HG02678 (cell line): ENCODE measurements around the gene CNGA2.
"Not testable (repeated sequence)": the region's sequence is repeated elsewhere in the genome, so short reads cannot be mapped to it uniquely, and the experiment has no call there.

Experiments
- ATAC-seq: cut with Tn5 transposase; IDR thresholded peaks from one replicate; pipeline ENCODE4 v1.9.1; 2021; ENCODE audit warnings: mild to moderate bottlenecking, moderate library complexity; ENCODE audit not compliant: unreplicated experiment

The CNGA2 gene

DNA sequence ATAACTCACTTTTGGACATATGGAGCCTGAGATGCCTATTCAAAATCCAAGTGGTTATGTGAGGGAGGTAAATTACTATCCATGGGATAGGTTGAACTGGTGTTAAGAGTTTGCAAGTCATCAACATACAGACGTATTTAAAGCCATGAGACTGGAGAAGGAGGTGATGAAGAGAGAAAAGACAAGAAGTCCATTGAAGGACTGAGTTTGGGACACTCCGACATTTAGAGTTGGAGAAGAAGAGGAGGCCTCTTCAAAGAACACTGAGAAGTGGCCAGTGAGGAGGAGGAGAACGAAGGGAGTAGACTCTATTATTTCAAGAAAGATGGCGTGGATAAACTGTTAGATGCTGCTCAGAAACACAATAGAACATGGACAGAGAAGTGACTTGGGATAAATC, at the start of gene CNGA2:
Gene CNGA2 (plus strand): TSS at position 301 of the 400 bp plus-strand sequence. CDS start 3,738 bp downstream, outside the sequence.
- no peak for ATAC-seq

DNA sequence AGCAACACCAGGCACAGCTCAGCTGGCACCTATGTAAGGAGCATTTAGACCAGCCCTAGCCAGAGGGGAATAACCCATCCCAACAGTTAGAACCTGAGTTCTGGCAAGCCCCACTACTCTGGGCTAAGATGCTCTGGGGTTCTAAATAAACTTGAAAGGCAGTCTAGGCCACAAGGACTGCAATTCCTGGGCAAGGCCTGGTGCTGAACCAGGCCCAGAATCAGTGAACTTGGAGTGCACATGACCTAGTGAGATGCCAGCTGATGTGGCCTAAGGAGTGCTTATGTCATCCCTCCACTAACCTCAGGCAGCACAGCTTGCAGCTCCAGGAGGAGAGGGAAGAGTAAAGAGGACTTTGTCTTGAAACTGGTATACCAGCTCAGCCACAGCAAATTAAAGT, 46.9 kb upstream of the CNGA2 start:
- ATAC-seq, result no peak

DNA sequence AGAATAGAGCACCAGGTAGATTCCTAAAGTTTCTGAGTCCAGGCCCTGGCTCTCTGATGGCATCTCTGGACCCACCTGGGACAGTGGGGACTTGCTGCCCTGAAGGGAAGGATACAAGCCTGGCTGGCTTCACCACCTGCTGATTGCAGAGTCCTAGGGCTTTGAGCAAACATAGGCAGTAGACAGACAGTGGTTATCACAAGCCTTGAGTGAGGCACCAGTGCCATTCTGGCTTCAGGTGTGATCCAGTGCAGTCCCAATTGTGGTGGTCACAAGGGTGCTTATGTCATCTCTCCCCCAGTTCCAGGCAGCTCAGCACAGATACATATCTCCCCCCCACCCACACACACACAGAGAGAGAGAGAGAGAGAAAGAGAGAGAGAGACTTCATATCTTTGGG, 45.9 kb upstream of the CNGA2 start:
- no peak for ATAC-seq

DNA sequence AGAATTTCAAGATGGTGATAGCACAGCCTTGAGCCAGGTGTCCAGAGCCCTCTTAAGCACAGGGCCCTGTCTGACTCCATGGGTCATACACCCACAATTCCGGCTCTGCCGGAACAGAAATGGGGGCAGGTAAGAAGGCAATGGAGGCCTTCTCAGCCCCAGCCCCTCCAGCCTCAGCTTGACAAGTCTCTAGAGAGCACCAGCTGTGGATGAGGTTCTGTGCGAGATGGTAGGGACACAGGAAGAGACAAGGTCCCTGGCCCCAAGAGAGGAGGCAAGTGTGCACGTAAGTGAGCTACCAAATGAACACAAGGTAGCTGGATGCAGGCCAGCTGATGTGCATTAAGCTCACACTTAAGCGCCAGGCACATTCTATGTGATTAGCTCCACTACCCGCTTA, 41.7 kb upstream of the CNGA2 start:
- no peak for ATAC-seq

DNA sequence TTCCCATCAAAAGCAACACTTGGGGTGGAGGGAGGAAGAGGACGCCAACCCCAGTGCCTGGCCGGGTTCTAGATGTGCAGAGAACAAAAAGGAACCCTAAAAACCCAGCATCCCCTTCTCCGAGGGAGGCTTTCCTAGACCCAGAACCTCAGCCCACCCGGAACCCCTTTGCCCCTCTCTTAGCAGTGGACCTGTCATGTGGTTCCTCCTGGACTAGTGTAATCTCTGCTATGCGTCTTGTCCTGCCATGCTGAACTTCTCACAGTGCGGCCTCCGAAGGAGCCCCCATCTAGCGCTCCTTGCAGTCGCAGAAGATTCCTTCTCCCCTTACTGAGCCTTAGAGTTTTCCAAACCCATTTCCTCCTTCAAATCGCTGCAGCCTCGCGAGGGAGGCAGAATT, 40.4 kb upstream of the CNGA2 start:
- ATAC-seq, result no peak

DNA sequence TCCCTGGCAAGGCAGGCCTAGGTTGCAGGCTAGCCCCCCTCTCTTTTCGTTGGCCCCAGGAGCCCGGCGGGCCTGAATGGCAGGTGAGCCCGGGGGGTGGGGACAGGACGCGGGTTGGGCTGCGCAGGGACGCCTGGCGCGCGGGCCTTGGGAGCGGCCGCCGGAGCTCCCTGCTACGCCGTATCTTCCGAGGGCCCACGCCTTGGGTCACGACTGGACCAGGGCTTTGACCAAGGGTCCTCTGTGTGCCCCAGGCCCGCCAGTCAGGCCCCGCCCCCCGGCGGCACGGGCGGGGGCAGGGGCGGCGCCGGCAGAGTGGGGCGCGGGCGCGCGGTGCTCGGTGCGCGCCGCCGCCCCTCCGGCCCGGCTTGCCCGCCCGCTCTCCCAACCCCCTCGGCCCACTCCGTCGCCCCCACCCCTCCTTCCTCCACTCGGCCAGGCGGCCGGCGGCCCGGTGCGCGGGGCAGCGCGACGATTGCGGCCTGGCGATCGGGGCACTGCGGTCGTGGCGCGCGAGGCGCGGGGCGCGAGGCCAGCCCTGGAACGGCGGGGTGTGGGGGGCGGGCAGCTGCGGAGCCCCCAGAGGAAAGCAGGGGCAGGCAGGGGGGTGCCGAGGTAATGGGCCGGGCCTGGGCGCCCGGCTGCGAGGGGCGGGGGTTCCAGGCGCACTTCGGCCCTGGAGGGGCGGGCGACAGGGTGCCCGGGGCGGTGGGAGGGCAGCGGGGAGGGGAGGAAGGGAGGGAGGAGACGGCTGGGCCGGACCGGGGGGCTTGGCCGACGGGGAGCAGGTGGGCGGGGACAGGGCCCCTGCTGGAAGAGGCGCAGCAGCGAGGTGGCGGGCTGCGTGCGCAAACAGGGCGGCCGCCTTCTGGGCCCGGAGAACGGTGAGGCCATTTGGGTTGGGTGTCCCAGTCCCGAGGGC, 39.6 kb upstream of the CNGA2 start, which contains the start of gene PRRG3:
Gene PRRG3 (plus strand): TSS at position 798 of the 922 bp plus-strand sequence. CDS start 3,357 bp downstream, outside the sequence.
- ATAC-seq, result no peak

DNA sequence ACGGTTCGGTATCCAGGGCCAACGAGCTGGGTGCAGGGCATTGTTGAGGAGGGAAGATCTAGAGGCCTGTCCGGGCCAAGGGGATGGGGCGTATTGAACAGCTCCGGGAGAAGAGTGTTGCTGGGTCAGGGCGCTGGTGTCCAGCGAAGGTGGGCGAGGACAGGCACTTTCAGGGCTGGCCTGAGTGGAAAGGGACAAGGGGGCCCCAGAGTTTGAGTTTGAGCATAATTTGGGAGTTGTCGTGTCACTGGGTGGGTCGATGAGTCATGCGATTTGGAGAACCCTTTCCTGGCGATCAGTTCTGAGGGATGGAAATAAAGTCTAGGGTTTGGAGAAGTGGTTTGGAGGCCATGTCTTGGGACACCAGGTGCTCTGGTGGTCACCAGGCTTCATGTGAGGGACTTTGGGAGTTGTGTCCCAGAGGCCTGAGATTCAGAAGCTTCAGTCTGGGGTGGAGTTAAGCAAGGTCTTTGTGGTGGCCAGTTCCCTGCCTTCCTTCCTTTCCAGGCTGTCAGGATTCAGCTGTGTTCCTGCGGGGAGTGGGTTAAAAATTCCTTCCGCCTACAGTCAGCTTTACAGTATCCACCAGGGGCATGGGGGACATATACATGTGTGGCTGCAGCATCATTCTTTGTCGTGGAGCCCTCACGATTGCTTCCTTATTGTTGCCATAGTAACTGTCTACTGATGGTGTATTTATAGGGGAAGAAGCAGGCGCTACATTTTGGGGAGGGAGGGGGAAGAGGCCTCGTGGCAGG, 38.8 kb upstream of the CNGA2 start:
- no peak for ATAC-seq

DNA sequence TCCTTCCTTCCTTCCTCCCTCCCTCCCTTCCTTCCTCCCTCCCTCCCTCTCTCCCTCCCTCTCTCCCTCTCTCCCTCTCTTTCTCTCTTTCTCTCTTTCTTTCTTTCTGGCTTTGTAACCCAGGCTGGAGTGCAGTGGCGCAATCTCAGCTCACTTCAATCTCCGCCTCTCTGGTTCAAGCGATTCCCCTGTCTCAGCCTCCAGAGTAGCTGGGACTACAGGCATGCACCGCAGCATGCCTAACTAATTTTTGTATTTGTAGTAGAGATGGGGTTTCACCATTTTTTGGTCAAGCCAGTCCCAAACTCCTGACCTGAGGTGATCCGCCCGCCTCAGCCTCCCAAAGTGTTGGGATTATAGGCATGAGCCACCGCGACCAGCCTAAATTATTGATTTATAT, 37.5 kb upstream of the CNGA2 start:
- not testable (repeated sequence) for ATAC-seq

DNA sequence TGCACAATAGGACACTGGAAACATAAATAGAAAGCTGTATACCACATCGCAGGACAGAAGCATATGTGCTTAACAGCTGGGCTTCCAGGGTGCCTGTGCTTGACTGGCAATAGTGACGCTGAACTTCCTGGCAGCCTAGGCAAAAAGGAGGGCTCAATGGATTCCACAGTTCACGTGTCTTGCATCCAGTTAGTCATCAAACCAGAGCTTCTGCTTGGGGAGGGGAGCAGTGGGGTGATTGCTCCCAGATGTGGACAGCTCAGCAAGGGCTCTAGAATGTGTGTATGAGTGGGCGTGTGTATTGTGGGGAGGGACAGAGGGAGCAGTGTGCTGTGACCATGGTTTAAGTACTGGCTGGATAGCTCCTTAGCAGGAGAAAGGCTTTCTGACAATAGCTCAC, 37.0 kb upstream of the CNGA2 start:
- ATAC-seq, result no peak

DNA sequence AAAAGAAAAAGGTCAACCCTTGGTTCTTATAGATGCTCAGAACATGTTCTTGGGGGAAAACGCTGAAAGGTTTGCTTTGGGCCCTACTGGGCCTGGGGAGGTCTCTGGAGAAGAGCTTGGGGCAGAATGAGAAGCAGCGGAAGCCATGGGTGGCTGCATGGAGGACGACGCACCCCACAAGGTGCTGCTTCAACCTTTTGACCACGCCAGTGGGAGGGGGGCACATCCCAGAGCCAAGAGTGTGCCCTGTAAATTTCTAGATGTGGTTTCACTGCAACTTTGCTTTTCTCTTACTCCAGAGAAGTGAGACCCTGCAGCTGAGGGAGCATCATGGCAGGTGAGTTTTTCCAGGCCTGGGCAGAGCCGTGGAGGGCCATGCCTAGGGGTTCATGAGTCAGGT, 36.1 kb upstream of the CNGA2 start:
- ATAC-seq, result no peak

DNA sequence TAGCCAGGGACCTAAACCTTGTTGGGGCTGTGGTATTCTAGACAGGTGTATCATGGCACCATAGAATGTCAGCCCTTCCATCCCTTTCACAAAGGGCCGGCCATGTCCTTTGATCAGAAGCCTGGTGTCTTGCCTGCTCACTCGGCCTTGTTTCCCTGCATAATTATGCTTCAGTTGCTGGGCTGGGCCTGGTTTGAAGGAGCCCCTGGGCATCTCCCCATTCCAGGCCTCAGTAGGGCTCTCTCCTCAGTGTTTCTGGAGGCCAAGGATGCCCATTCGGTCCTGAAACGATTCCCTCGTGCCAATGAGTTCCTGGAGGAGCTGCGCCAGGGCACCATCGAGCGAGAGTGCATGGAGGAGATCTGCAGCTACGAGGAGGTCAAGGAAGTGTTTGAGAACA, 34.8 kb upstream of the CNGA2 start:
- no peak for ATAC-seq

DNA sequence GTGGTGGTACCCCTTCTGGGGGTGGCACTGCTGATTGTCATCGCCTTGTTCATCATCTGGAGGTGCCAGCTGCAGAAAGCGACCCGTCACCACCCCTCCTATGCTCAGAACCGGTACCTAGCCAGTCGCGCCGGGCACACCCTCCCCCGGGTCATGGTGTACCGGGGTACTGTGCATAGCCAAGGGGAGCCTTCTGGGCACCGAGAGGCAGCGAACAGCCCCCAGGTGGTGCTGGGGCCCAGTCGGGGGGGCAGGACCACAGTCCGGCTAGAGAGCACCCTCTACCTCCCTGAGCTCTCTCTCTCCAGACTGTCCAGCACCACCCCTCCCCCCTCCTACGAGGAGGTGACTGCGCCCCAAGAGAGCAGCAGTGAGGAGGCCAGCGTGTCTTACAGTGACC, 34.0 kb upstream of the CNGA2 start:
- no peak for ATAC-seq

DNA sequence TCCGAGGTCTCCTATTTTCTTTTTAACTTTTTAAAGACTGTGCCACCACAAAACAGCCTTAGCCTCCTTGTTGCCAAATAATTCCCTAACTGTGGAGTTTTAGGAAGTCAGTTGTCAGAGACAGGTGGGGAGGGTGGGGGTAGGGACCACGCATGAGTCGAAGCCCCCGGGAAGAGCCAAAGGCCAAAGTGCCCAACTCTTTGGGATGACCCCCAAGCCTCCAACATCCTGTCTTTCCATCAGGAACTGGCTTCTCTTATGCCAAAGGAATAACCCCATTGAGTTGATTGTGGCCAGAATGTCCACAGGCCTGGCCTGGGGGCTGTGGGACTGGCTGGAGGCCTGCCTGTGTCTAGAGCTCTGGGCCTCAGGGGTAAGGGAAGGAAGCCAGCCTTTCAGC, 33.5 kb upstream of the CNGA2 start:
- ATAC-seq, result no peak

DNA sequence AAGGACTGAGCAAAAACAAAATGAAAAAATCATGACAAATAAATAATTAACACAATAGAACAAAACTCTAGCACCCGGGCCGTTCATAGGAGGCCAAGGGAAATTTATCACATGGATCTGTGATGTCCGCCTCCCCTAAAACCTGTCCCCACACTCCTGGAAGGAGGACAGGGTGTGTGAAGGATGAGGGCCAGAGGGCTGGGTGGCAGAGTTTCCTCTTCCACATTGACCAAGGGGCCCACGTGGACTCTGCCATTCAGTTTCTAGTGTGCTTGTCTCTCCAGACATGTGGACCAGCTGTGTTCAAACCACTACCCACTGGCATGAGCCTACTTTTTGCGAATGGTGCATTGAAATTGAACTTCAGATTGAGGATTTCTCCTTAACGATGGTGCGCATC, 33.0 kb upstream of the CNGA2 start:
- no peak for ATAC-seq

DNA sequence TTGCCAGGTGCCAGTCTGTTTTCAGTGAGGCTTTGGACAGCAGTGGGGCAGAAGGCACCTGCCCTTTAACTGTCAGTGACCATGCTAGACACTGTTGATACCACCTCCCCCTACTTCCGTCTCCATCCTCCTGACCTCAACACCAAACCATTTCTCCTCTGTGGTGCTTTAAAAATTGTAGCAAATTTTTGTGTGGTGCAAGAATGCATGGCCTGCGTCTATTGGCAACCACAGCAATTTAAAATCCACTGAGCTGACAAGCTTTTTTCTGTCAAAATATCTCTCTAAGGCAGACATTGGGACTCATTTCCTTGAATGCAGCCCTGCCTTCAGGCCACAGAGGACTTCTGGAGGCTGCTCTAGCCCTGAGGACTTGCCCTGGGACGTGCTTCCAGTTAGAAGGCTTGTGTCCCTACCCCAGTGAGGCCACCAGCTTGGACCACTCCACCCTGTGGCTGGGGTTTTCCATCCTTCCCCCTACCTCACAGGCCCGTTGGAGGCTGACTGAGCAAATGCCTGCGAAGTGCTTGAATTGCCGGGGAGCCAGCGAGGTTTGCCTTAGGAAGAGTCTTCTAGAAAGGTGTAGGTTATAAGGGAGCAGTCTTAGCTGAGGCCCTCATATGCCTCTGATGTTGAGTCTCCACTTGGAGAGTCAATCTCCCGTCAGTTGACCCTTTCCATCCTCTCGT, 32.4 kb upstream of the CNGA2 start:
- no peak for ATAC-seq

DNA sequence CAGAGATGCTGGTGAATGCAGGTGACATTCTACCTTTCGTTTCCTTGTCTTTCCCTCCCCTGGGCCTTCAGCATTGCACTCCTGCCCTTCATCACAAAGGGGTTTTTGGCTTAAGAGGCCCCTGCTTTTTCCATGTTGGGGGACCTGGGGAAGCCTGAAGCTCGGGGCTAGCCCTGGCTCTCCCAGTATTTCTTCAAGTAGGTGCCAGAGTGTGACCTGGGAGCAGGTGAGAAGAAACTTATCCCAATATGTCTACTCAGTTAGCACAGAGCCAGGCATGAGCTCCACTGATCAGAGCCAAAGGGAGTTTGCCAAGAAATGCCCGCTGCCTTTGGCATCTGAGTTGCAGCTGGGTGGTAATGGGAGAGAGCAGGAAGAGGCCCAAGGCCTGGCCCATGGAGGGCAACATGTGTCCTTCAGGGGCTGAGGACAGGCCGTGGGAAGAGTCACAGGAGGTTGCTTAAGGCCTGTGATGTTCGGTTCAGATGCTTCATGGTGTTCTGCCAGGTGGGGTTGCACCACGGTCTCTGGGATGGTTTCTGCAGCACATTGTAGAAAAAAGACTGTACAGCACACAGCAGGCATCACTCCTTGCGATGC, 31.7 kb upstream of the CNGA2 start:
- no peak for ATAC-seq

DNA sequence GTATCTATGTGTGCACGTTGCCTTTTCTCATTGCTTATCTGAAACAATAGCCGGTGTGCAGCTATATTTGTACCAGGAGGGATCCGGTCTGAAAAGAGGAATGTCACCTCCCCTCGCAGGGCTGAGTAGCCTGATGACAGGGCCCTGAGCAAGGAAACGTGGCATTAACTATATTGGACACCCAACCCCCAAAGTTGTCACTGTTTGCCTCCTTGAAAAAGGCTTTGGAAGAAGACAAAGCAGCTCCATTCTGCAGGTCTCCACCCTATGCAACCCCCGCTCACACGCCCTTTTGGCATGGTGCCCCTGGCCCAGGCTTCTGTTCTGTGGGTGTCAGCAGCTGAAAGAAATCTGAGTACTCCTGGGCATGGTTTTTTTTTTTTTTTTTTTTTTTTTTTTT, 31.1 kb upstream of the CNGA2 start:
- ATAC-seq, result no peak

DNA sequence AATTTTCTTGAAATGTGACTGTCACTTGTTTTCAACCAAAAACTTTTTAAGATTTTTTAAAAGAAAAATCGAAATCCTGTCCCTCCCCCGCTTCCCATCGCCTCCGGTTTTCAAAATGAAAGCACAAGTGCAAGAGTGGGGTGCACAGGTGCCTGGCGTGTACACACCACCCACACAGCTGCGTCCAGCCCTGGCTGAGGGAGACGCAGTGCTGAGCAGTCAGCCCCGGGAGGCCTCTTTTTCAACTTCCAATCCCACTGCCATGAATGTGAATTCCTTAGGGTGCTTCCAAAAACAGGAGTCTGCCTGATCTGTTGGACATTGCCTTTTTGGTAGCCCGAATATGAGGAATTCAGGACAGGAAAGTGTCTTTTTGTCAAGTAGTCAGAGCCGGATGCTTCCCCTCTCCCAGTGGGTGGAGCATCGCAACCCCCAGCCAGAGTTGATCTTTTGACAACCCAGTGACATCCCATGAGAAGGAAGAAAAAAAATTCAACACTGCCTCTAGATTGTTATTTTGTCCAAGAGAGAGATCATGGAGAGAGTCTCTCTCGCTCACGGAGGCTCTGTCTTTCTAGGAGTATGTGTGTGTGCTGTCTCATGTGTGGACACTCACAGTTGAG, 30.4 kb upstream of the CNGA2 start:
- ATAC-seq, result no peak

DNA sequence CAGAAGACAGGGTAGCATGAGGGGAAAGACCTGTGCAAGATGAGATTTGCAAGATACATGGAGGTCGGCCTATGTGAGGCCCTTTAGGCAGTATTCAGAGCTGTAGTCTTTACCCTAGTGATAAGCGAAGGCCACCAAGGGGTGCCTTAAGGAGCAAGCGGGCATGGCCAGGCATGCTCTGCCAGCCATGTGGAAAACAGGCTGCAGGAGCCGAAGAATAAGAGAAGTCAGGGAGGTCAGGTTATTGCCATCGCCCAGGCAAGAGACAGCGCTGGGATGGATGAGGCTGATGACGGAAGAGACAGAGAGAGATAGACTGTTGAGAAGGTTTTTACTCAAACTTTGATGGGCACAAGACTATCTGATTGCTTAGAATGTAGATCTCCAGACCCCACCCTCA, 25.7 kb upstream of the CNGA2 start:
- no peak for ATAC-seq

DNA sequence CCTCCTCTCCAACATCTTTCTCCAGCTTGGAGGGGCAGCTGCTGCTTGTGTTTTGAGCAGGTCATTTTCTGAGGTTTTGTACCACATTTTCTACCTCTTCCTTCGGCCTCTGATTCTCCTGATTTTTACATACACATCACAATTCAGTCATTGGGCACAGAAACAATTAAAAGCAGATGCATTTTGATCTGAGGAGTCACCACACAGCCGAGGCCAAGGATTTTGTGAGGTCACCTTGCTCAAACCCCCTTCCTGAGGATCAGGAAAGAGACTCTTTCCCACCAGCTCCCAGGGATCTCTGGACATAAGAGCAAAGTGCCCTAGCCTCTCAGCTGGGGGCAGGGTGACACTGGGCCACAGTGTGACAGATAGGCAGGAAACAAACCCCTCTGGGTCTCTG, 24.1 kb upstream of the CNGA2 start:
- no peak for ATAC-seq

DNA sequence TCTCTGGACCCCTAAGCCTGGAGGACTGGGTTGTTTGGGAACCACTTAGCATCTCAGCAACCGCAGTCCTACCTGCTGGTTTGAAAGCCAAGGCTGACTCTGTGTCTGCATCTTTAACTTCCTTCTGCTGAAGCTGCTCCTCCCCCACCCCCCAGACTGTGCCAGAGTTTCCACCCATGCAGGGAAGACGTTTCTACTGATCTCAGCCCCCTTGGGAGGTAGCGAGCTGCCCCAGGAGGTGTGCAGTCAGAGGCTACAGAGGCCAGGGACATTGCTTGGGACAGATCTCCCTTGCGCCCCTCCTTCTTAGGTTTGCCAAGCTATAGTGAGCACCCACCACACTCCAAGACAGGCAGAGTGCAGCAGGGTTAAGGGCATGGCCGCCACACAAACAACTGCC, 23.4 kb upstream of the CNGA2 start:
- no peak for ATAC-seq
